GM21576 (cell line): ENCODE results near the gene DMD.
"Not testable (repeated sequence)": the region's sequence is repeated elsewhere in the genome, so short reads cannot be mapped to it uniquely, and the experiment has no call there.

ENCODE experiments used
- ATAC-seq: cut with Tn5 transposase; IDR thresholded peaks from one replicate; pipeline ENCODE4 v1.9.1; 2021; ENCODE audit warnings: mild to moderate bottlenecking, moderate library complexity; ENCODE audit not compliant: unreplicated experiment

The DMD gene

GRCh38 chrX:32867781-32868523, 343.4 kb downstream of the DMD start:
- ATAC-seq, result no peak

DNA sequence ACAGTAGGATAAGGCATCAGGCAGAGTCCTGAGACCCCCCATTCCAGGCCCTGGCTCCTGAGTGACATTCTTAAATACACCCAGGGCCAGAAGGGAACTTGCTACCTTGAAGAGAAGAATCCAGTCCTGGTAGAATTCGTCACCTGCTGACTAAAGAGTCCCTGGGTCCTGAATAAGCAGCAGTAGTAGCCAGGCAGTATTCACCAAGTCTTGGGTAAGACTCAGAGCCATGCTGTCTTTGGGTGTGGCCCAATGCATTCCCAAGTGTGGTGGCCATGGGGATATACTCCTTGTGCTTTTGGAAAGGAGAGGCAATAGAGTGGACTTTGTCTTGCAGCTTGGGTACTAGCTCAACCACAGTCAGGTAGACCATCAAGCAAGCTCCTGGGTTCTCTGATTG, 359.1 kb downstream of the DMD start:
- ATAC-seq, result no peak

DNA sequence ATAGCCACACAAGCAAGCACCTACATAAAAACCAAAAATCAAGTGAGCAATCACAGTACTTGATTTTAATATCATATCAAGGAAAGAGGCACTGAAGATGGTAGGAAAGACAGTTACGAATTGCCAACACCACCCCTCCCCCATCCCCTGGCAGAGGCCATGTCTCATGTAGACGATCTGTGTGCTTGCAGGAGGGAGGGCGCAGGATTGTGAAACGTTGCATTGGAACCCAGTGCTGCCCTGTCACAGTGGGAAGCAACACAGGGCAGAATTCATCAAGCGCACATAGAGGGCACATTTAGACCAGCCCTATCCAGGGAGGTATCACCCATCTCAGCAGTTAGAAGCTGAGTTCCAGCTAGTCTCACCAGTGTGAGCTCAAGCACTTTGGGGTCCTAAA, 359.8 kb downstream of the DMD start:
- ATAC-seq, result no peak

- no peak for ATAC-seq
Observed at GRCh38 chrX:32847921-32848320, 363.4 kb downstream of the DMD start.

DNA sequence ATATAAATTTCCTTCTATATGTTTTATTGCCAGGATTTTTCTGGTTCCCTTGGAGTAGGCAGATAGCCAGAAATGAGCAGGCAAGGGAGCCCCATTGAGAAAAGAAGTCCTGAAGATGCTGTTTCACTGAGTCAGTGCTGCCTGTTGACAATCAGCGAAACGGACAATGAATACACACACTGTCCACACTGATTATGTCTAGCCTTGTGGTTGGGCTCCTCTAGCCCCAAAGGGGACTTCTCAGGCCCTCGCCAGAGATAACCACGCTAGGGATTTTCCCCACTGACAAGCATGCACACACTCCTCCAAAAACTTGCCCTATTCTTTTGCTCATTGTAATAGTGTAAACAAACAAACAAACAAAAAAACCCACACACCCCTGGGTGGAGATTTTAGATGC, 369.3 kb downstream of the DMD start:
- ATAC-seq, result no peak

- no peak for ATAC-seq
Observed at GRCh38 chrX:32839781-32840180, 371.6 kb downstream of the DMD start.

GRCh38 chrX:32825009-32825408, 386.3 kb downstream of the DMD start:
- ATAC-seq, result no peak

DNA sequence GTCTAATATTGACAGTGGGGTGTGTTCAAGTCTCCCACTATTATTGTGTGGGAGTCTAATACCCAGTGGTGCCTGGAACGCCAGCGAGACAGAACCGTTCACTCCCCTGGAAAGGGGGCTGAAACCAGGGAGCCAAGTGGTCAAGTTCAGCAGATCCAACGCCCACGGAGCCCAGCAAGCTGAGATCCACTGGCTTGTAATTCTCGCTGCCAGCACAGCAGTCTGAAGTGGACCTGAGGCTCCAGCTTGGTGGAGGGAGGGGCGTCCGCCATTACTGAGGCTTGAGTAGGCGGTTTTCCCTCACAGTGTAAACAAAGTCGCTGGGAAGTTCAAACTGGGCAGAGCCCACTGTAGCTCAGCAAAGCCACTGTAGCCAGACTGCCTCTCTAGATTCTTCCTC, 407.3 kb downstream of the DMD start:
- no peak for ATAC-seq

- no peak for ATAC-seq
Observed at GRCh38 chrX:32798990-32799389, 412.4 kb downstream of the DMD start.

- no peak for ATAC-seq
Observed at GRCh38 chrX:32788936-32789335, 422.4 kb downstream of the DMD start.

GRCh38 chrX:32780109-32780508, 431.2 kb downstream of the DMD start:
- no peak for ATAC-seq

- no peak for ATAC-seq
Observed at GRCh38 chrX:32778965-32779364, 432.4 kb downstream of the DMD start.

- no peak for ATAC-seq
Observed at GRCh38 chrX:32774966-32775365, 436.4 kb downstream of the DMD start.

DNA sequence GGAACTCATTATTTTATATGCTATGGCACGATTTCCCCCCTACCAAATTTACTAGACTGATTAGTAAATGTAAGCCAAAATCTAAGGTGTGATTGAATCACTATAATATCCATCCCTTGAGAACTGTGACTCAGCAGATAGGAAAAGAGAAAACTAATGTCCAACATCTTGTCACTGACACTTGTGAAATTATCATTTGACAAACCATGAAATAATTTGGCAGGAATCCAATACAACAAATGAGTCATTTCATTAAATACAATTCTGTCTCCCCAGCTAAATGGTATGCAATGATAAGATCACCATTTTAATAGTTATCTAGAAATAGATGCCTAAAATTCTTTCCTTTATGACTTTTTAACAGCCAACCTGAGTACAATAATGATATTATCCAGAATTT, 462.3 kb downstream of the DMD start:
- ATAC-seq, result no peak

DNA sequence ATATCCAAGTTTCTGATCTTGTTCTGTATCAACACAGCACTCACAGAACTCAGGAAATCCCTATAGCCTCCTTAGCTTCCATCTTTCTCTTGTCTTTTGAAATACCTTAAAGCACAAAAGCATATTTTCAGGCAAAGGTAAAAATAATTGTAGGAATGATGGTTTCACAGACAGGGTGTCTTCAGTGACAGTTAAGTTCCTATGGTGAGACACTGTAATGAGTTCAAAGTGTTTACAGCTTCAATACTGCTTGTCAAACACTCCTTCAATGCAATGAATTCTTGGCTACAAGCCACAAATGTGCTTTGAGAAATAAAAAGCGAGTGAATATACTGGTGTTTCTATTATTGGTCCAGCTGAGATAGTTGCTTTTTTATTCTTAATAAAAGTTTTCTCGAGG, 466.0 kb downstream of the DMD start:
- no peak for ATAC-seq

- no peak for ATAC-seq
Observed at GRCh38 chrX:32744921-32745320, 466.4 kb downstream of the DMD start.

DNA sequence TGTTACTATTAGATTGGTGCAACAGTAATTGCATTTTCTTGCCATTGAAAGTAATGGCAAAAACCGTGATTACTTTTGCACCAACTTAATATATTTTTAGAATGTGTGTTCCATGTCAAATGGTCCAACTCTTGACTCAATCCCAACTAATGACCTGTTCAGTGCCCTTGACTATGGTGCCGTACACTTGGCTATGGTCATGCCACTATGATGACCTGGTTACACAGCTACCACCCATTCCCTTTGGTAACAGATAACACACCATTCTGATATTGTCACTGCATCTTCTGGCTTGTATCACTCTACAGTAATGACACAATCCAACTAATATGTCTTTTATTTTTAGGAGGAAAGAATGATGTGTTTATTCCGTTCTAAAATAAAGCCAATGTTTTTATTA, 469.4 kb downstream of the DMD start:
- ATAC-seq, result no peak

DNA sequence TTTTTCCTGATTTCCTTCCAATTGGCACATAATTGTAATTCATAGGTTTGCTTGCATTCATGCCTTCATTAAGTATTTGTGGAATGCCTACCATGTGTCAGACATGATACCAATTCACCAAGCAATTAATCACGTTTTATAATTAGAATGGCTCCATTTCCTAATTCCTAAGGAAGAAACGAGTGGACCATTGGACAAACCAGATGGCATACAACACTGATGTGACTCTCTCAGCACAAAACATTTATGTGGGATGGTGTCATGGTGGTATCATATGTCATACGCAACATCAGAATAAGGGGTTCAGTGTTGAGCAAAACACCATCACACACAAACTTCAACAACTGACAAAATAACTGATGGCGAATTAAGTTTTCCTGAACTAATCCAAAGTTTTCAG, 502.8 kb downstream of the DMD start:
- no peak for ATAC-seq

DNA sequence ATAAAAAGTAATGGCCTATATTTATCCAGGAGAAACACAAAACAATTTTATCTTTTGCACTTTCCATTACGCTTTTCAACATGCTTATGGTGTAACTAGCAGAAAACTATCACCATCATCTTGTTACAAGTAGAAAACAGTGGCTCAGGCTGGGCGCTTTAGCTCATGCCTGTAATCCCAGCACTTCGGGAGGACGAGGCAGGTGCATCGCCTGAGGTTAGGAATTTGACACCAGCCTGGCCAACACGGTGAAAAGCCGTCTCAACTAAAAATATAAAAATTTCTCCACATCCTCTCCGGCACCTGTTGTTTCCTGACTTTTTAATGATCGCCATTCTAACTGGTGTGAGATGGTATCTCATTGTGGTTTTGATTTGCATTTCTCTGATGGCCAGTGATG, 506.0 kb downstream of the DMD start:
- ATAC-seq, result not testable (repeated sequence)

DNA sequence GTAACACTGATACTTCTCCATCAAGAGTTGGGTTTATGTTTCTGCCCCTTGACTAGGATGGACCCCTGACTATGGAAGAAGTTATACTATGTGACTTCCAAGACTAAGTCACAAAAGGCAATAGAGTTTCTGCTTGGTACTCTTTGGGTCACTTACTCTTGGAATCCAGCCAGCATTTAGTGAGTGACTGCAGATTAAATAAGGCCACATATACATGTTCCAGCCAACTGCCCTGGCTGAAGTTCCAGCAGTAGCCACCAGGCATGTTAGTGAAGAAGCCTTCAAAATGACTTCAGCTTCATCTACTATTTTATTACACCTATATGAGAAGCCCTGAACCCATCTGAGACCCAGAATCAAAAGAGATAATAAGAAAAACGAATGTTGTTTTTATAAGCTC, 524.0 kb downstream of the DMD start:
- ATAC-seq, result no peak

GRCh38 chrX:32678487-32678886, 532.9 kb downstream of the DMD start:
- no peak for ATAC-seq

DNA sequence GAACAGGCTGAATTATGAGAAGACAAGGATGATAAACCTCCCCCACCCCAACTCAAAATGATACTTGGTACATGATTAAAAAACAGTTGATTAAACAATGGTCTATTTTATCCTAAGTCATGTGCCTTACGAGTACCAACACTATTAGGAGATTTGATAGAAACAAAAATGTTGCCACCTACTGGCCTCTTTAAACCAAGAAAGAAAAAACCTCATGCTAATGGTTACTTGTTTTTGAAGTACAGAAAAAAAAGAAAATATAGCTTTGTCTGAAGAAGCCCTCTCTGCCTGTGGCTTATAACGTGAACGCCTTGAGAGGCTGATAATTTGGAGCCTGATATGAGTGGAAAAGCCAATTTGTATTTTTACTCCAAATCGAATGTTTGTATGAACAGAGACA, 538.2 kb downstream of the DMD start:
- ATAC-seq, result no peak

- no peak for ATAC-seq
Observed at GRCh38 chrX:32662516-32662915, 548.8 kb downstream of the DMD start.
